Measurements from ENCODE around the gene TAF11L5.
"Not testable (repeated sequence)": the region's sequence is repeated elsewhere in the genome, so short reads cannot be mapped to it uniquely, and the experiment has no call there.

TAF11L5 gene

GRCh38 chr5:17519508-17519907 lies 5.5 kb upstream of the TAF11L5 start:
- ATAC-seq = not testable (repeated sequence)

GRCh38 chr5:17521501-17521900 lies 3.5 kb upstream of the TAF11L5 start, which contains the start of gene TAF11L4:
TAF11L4 (plus strand) TSS chr5:17521801.
- ATAC-seq = not testable (repeated sequence)

- not testable (repeated sequence) for ATAC-seq
Observed at GRCh38 chr5:17526504-17526903, 1.5 kb downstream of the TAF11L5 start.

- ATAC-seq = not testable (repeated sequence)
Observed at GRCh38 chr5:17528369-17528768, 3.3 kb downstream of the TAF11L5 start, which contains the start of gene TAF11L6. TAF11L6 (plus strand) TSS chr5:17528669.
